H1 (cell line): ENCODE results near the gene KLHL14. TPM values are rescaled to one million over a fixed set of nuclear protein-coding genes. Genes with fewer than 3 reads are reported as not detected.
A peak's percentile ranks its signal among the peaks of the same experiment; 100 is the strongest.

Source experiments
- CTCF ChIA-PET: fragments of 300-600 bp; sonication (Branson Sonifier 250); formaldehyde crosslinking; loops from one replicate; lab custom pipeline; 2021; ENCODE audit not compliant: partially characterized antibody; lab: Charles Lee
- POLR2A ChIA-PET: fragments of 300-600 bp; sonication (Branson Sonifier 250); formaldehyde crosslinking; loops from one replicate; lab custom pipeline; 2021; ENCODE audit warnings: inconsistent platforms; ENCODE audit not compliant: partially characterized antibody; lab: Charles Lee
- DNase-seq, 2 experiments: peaks; one replicate each; pipeline versions ENCODE4 v3.0.0 to v3.0.0-alpha.2; 2010 to 2022; ENCODE audit warnings: low spot score in 2 of 2, low read depth in 1 of 2, mixed read lengths in 1 of 2
- FAIRE-seq: peaks from 2 replicates; lab custom pipeline; 2011; peaks lifted over from hg19 to GRCh38; lab: Jason Lieb, UNC
- H2AFZ ChIP-seq: 2 replicates; pipeline ENCODE4 v1.8.1; 2012; ENCODE audit warnings: low read length, inconsistent platforms
- H2AK5ac ChIP-seq: 2 replicates; pipeline ENCODE4 v1.6.1; 2013; ENCODE audit warnings: low read depth, low read length
- H2BK120ac ChIP-seq: replicated peaks from 2 replicates; pipeline ENCODE3; 2013; ENCODE audit warnings: low read depth, low read length, inconsistent platforms
- H2BK12ac ChIP-seq: 2 replicates; pipeline ENCODE4 v1.6.1; 2013; ENCODE audit warnings: low read depth, low read length
- H2BK15ac ChIP-seq: 2 replicates; pipeline ENCODE4 v1.6.1; 2013; ENCODE audit warnings: low read length
- H2BK20ac ChIP-seq: 2 replicates; pipeline ENCODE4 v1.6.1; 2013; ENCODE audit warnings: low read length
- H2BK5ac ChIP-seq: 2 replicates; pipeline ENCODE4 v1.6.1; 2013; ENCODE audit warnings: low read depth, low read length
- H3K14ac ChIP-seq: 2 replicates; pipeline ENCODE4 v1.6.1; 2013; ENCODE audit warnings: inconsistent platforms; ENCODE audit not compliant: insufficient read length
- H3K18ac ChIP-seq: 2 replicates; pipeline ENCODE4 v1.6.1; 2013; ENCODE audit warnings: low read length; ENCODE audit errors: extremely low read depth
- H3K23ac ChIP-seq: 2 replicates; pipeline ENCODE4 v1.6.1; 2013; ENCODE audit warnings: inconsistent platforms; ENCODE audit not compliant: insufficient read length
- H3K23me2 ChIP-seq: 2 replicates; pipeline ENCODE4 v1.6.1; 2013; ENCODE audit warnings: low read depth, low read length
- H3K27ac ChIP-seq: 2 replicates; pipeline ENCODE4 v1.6.1; 2011; ENCODE audit warnings: low read depth, low read length, inconsistent platforms
- H3K27me3 ChIP-seq, 4 experiments: replicated peaks in 1 of 4; 1 replicate in 1 of 4; 2 replicates in 3 of 4; pipeline versions ENCODE4 v1.6.1 to v1.8.1; 2011 to 2013; ENCODE audit warnings: low read length in 3 of 4, mild to moderate bottlenecking in 3 of 4, inconsistent platforms in 2 of 4, mixed read lengths in 2 of 4, moderate library complexity in 1 of 4; ENCODE audit not compliant: control insufficient read depth in 3 of 4, insufficient read depth in 3 of 4; ENCODE audit errors: extremely low read depth in 1 of 4
- H3K36me3 ChIP-seq, 4 experiments: 2 replicates each; pipeline versions ENCODE4 v1.6.1 to v1.8.1; 2011 to 2013; ENCODE audit warnings: mild to moderate bottlenecking in 4 of 4, low read length in 3 of 4, moderate library complexity in 2 of 4, control low read depth in 1 of 4, inconsistent platforms in 1 of 4; ENCODE audit not compliant: insufficient read depth in 4 of 4, control insufficient read depth in 2 of 4
- H3K4ac ChIP-seq: replicated peaks from 2 replicates; pipeline ENCODE3; 2013; ENCODE audit warnings: low read length, low read depth, mixed read lengths, inconsistent platforms; ENCODE audit not compliant: insufficient read length
- H3K4me1 ChIP-seq, 4 experiments: replicated peaks in 1 of 4; 1 replicate in 1 of 4; 2 replicates in 3 of 4; pipeline versions ENCODE4 v1.6.1 to v1.8.1; 2011 to 2013; ENCODE audit warnings: low read length in 3 of 4, inconsistent platforms in 2 of 4, mixed read lengths in 1 of 4; ENCODE audit not compliant: insufficient read depth in 4 of 4, control insufficient read depth in 3 of 4
- H3K4me2 ChIP-seq, 2 experiments: 2 replicates each; pipeline versions ENCODE4 v1.6.1 to v1.8.1; 2011 to 2013; ENCODE audit warnings: low read depth in 2 of 2, low read length in 2 of 2, control low read depth in 1 of 2, inconsistent platforms in 1 of 2, mild to moderate bottlenecking in 1 of 2; ENCODE audit not compliant: insufficient read depth in 1 of 2
- H3K4me3 ChIP-seq, 4 experiments: fragments of 200-600, 300-600 bp in 1 of 4; sonication (generic), shearing (Covaris generic), sonication (Bioruptor Twin) in 1 of 4; 2 replicates each; pipeline versions ENCODE4 v1.5.1 to v1.8.1; 2011 to 2016; ENCODE audit warnings: low read length in 4 of 4, low read depth in 3 of 4, control low read depth in 2 of 4, inconsistent platforms in 2 of 4, mild to moderate bottlenecking in 2 of 4, mixed read lengths in 1 of 4, moderate library complexity in 1 of 4; ENCODE audit not compliant: insufficient read depth in 2 of 4; ENCODE audit errors: extremely low read depth in 1 of 4
- H3K56ac ChIP-seq: replicated peaks from 2 replicates; pipeline ENCODE3; 2013; ENCODE audit warnings: low read depth, mild to moderate bottlenecking, mixed read lengths, low read length, inconsistent platforms; ENCODE audit not compliant: insufficient read length
- H3K79me1 ChIP-seq: 2 replicates; pipeline ENCODE4 v1.6.1; 2013; ENCODE audit warnings: low read depth, low read length, control low read depth
- H3K79me2 ChIP-seq, 2 experiments: 2 replicates each; pipeline versions ENCODE4 v1.6.1 to v1.8.1; 2012 to 2013; ENCODE audit warnings: low read length in 2 of 2, mild to moderate bottlenecking in 2 of 2, inconsistent platforms in 1 of 2; ENCODE audit not compliant: insufficient read depth in 2 of 2, control insufficient read depth in 1 of 2
- H3K9ac ChIP-seq, 4 experiments: replicated peaks in 1 of 4; 1 replicate in 1 of 4; 2 replicates in 3 of 4; pipeline versions ENCODE4 v1.6.1 to v1.8.1; 2011 to 2013; ENCODE audit warnings: low read depth in 3 of 4, low read length in 3 of 4, control low read depth in 2 of 4, mild to moderate bottlenecking in 2 of 4, moderate library complexity in 2 of 4, inconsistent platforms in 1 of 4; ENCODE audit errors: extremely low read depth in 1 of 4
- H3K9me3 ChIP-seq, 2 experiments: 2 replicates each; pipeline versions ENCODE4 v1.6.1 to v1.8.1; 2012 to 2013; ENCODE audit warnings: mild to moderate bottlenecking in 2 of 2, moderate library complexity in 2 of 2, control low read depth in 1 of 2, inconsistent platforms in 1 of 2, low read depth in 1 of 2, low read length in 1 of 2, mixed read lengths in 1 of 2; ENCODE audit not compliant: insufficient read depth in 2 of 2
- H4K20me1 ChIP-seq, 2 experiments: replicated peaks in 1 of 2; 2 replicates each; pipeline versions ENCODE3 to v1.8.1; 2011 to 2013; ENCODE audit warnings: inconsistent platforms in 2 of 2, low read length in 2 of 2, mild to moderate bottlenecking in 1 of 2; ENCODE audit not compliant: insufficient read depth in 2 of 2, control insufficient read depth in 1 of 2
- H4K5ac ChIP-seq: 2 replicates; pipeline ENCODE4 v1.6.1; 2013; ENCODE audit warnings: low read length, low read depth, mixed read lengths, inconsistent platforms; ENCODE audit not compliant: insufficient read length
- H4K8ac ChIP-seq: 2 replicates; pipeline ENCODE4 v1.8.0; 2013; ENCODE audit warnings: mild to moderate bottlenecking, moderate library complexity, low read length, inconsistent platforms; ENCODE audit not compliant: insufficient read depth; ENCODE audit errors: extremely low read depth
- H4K91ac ChIP-seq: replicated peaks from 2 replicates; pipeline ENCODE3; 2013; ENCODE audit warnings: low read length, mixed read lengths, inconsistent platforms; ENCODE audit not compliant: insufficient read length
- CTCF ChIP-seq, 3 experiments: IDR thresholded peaks; 1 replicate in 2 of 3; 2 replicates in 1 of 3; pipeline versions ENCODE4 v1.5.1 to v1.6.1; 2011; ENCODE audit warnings: low read length in 3 of 3, mild to moderate bottlenecking in 3 of 3, inconsistent platforms in 2 of 3, low read depth in 1 of 3, moderate library complexity in 1 of 3; ENCODE audit not compliant: insufficient read depth in 1 of 3; ENCODE audit errors: control extremely low read depth in 1 of 3
- PHF8 ChIP-seq: fragments of 200-600 bp; sonication (generic); conservative IDR thresholded peaks from 2 replicates; pipeline ENCODE4 v1.7.1; 2012; ENCODE audit warnings: low read depth, mild to moderate bottlenecking, inconsistent platforms, low read length, moderate library complexity
- RAD21 ChIP-seq, 2 experiments: IDR thresholded peaks in 1 of 2; conservative IDR thresholded peaks in 1 of 2; 2 replicates each; pipeline ENCODE4 v1.6.1; 2011; ENCODE audit warnings: low read depth in 2 of 2, low read length in 2 of 2, improper control_type of control experiment in 1 of 2, inconsistent platforms in 1 of 2, mild to moderate bottlenecking in 1 of 2, moderate library complexity in 1 of 2
- RBBP5 ChIP-seq: IDR thresholded peaks from 2 replicates; pipeline ENCODE4 v1.7.1; 2012; ENCODE audit warnings: low read depth, mild to moderate bottlenecking, inconsistent platforms, low read length, moderate library complexity, borderline replicate concordance
- TAF7 ChIP-seq: optimal IDR thresholded peaks from 2 replicates; pipeline ENCODE3; 2011; ENCODE audit warnings: low read depth, mild to moderate bottlenecking, inconsistent platforms, low read length, moderate library complexity, borderline replicate concordance
- ZNF274 ChIP-seq: IDR thresholded peaks from 2 replicates; pipeline ENCODE4 v1.7.0; 2012; ENCODE audit warnings: low read length, borderline replicate concordance; ENCODE audit errors: extremely low read depth
- WGBS, 2 experiments: shearing (Covaris generic) in 1 of 2; methylation state at CpG; one replicate each; pipeline versions ENCODE4 v1.1.6 to v1.1.7; 2013 to 2015; ENCODE audit warnings: low lambda C conversion rate in 2 of 2, mixed read lengths in 2 of 2, inconsistent platforms in 1 of 2, low coverage in 1 of 2, missing lambda C conversion rate in 1 of 2; ENCODE audit not compliant: insufficient replicate concordance in 2 of 2, insufficient coverage in 1 of 2, insufficient read length in 1 of 2; ENCODE audit errors: extremely low coverage in 1 of 2, missing lambda C conversion rate in 1 of 2; 5-methylcytosine and 5-hydroxymethylcytosine counted together
- polyA plus RNA-seq, 7 experiments: library from polyadenylated mRNA; depleted of rRNA in 3 of 7; stranded (reverse) in 5 of 7; unstranded in 2 of 7; fragments of >200 nt in 5 of 7; fragments of 200-250 nt in 2 of 7; gene quantifications; 1 replicate in 5 of 7; 2 replicates in 1 of 7; 4 replicates in 1 of 7; pipeline versions ENCODE4 v1.2.1 to v1.2.3, GENCODE V29; 2011 to 2013; ENCODE audit warnings: missing spikeins in 2 of 7, mixed read lengths in 2 of 7
- total RNA-seq: library from RNA; stranded (reverse); fragmentation: NEBNext Ultra II Directional; extraction: Animal tissue kit (Norgen Biotek cat#: 25700); gene quantifications from 2 replicates; pipeline ENCODE4 v1.2.1, GENCODE V29; 2021

The KLHL14 gene
- total and polyA plus RNA-seq, 2 of the 8 experiments (the other 6 are each of a cell fraction or from before 2014, with no cell fraction given) = 1.1 to 1.2 TPM

GRCh38 chr18:32683044-32683443, 89.8 kb downstream of the KLHL14 start:
- no peak overlapping the region for H3K4ac ChIP-seq
- H4K5ac ChIP-seq = no peak overlapping the region
- POLR2A ChIA-PET = no interaction called here
- no peak overlapping the region for H3K14ac ChIP-seq
- H3K56ac ChIP-seq = no peak overlapping the region
- FAIRE-seq (peak; percentile 58), DNase-seq (no peak)
- no peak overlapping the region for H3K23ac ChIP-seq
- H2BK12ac ChIP-seq = no peak overlapping the region
- H3K9me3 ChIP-seq = no peaks in the 10 kb centered on the region
- no peak overlapping the region for H2BK120ac ChIP-seq
- H2BK20ac ChIP-seq = no peak overlapping the region
- H3K18ac ChIP-seq = no peak overlapping the region
- no peak overlapping the region for H3K4me2 ChIP-seq
- no peaks in the 10 kb centered on the region for H3K23me2 ChIP-seq
- H4K8ac ChIP-seq = no peak overlapping the region
- no peaks in the 10 kb centered on the region for H4K20me1 ChIP-seq
- H3K9ac ChIP-seq = no peak overlapping the region
- H3K4me1 ChIP-seq = no peaks in the 10 kb centered on the region
- H2BK15ac ChIP-seq = no peak overlapping the region
- CTCF ChIA-PET = interaction anchor here (0.7 to 1.9 kb wide), 6 partner anchors 12 to 415 kb away, joined by 3 to 5 read pairs (median 4); no protein-coding TSS in a partner anchor
- no peak overlapping the region for H3K27ac ChIP-seq
- no peak overlapping the region for H2AK5ac ChIP-seq
- no peak overlapping the region for H2BK5ac ChIP-seq
- no peak overlapping the region for H3K4me3 ChIP-seq
- no peaks in the 10 kb centered on the region for H3K79me1 ChIP-seq
- no peaks in the 10 kb centered on the region for H3K79me2 ChIP-seq
- 77% methylated on average over 4 of the region's 4 CpGs; no CpG with 5 or more reads in 1 of the 2 experiments for WGBS, 2 experiments
- H3K36me3 ChIP-seq = no peaks in the 10 kb centered on the region
- no peaks in the 10 kb centered on the region for H3K27me3 ChIP-seq
- H2AFZ ChIP-seq = no peak overlapping the region
- no peak overlapping the region for H4K91ac ChIP-seq
- TF ChIP-seq CTCF (IDR thresholded peaks at IDR 0.05; ENCODE audit: control extremely low read depth in 1 of 3, insufficient read depth in 1 of 3, low read depth in 1 of 3, low read length in 3 of 3) = peak in 2 of 3 experiments; percentile 17 to 41; a peak in 2 of 4 replicates
- TF ChIP-seq RAD21 (IDR thresholded peaks at IDR 0.05 in 1 of 2, conservative IDR thresholded peaks at IDR 0.05 in 1 of 2; ENCODE audit: low read depth in 2 of 2, low read length in 2 of 2) = peak; percentile 62 to 66
- TF ChIP-seq TAF7 = no peak
- TF ChIP-seq PHF8 = no peak
- no peak for TF ChIP-seq RBBP5
- TF ChIP-seq ZNF274 = no peak
